HCT116 (cell line): ENCODE measurements around the gene PTBP3. TPM values are rescaled to one million over a fixed set of nuclear protein-coding genes. Genes with fewer than 3 reads are reported as not detected.

Experiments
- ATAC-seq: fragments of 200-7000 bp; cut with Tn5 transposase; 2 replicates; pipeline ENCODE4 v1.9.1; 2020; ENCODE audit warnings: mild to moderate bottlenecking, moderate library complexity
- BruUV-seq: library from RNA; stranded (reverse); fragments of 400-500 nt; replicated peaks from 2 replicates; lab custom pipeline; 2021; lab: Mats Ljungman, UMichigan
- CTCF ChIA-PET: fragments of 300-600 bp; sonication (Branson Sonifier 250); formaldehyde crosslinking; loops from one replicate; lab custom pipeline; 2021; ENCODE audit warnings: antibody characterized with exemption; lab: Charles Lee
- POLR2A ChIA-PET: fragments of 300-600, 350-600 bp; sonication (Branson Sonifier 250); formaldehyde crosslinking; loops from one replicate; lab custom pipeline; 2021; ENCODE audit warnings: antibody characterized with exemption; lab: Charles Lee
- RAD21 ChIA-PET, 2 experiments: fragments of 300-600 bp; sonication (Branson Sonifier 250); formaldehyde crosslinking; loops; one replicate each; lab custom pipeline; 2023; ENCODE audit warnings: low total read pairs in 2 of 2; ENCODE audit not compliant: uncharacterized antibody in 2 of 2, unreplicated experiment in 2 of 2, low non-redundant PET in 1 of 2; lab: Charles Lee
- DNase-seq: peaks from one replicate; pipeline ENCODE4 v3.0.0-alpha.2; 2010; ENCODE audit warnings: low read depth, low spot score
- H2AFZ ChIP-seq: fragments of 200-600 bp; shearing (Covaris generic), sonication (generic); 2 replicates; pipeline ENCODE4 v1.6.1; 2017; ENCODE audit warnings: low read depth, mixed run types, mixed read lengths, antibody characterized with exemption, low read length; ENCODE audit not compliant: poor library complexity, severe bottlenecking
- H3K27ac ChIP-seq: 2 replicates; pipeline ENCODE4 v1.5.1; 2012; ENCODE audit warnings: low read depth, low read length
- H3K27me3 ChIP-seq: fragments of 200-600 bp; sonication (generic); 2 replicates; pipeline ENCODE4 v1.6.1; 2016; ENCODE audit warnings: mixed run types, low read length, mixed read lengths; ENCODE audit not compliant: insufficient read depth
- H3K36me3 ChIP-seq, 2 experiments: fragments of 200-500 bp in 1 of 2; fragments of 200-600 bp in 1 of 2; sonication (Bioruptor generic) in 1 of 2; sonication (generic) in 1 of 2; 2 replicates each; pipeline versions ENCODE4 v1.5.1 to v1.6.1; 2014 to 2016; ENCODE audit warnings: low read length in 2 of 2, inconsistent platforms in 1 of 2, mixed read lengths in 1 of 2, mixed run types in 1 of 2; ENCODE audit not compliant: insufficient read depth in 2 of 2, control insufficient read depth in 1 of 2
- H3K4me1 ChIP-seq, 2 experiments: fragments of 200-600 bp in 1 of 2; sonication (generic) in 1 of 2; 2 replicates each; pipeline versions ENCODE4 v1.5.1 to v1.6.1; 2012 to 2017; ENCODE audit warnings: low read length in 2 of 2, inconsistent platforms in 1 of 2, mild to moderate bottlenecking in 1 of 2, mixed read lengths in 1 of 2, mixed run types in 1 of 2, moderate library complexity in 1 of 2; ENCODE audit not compliant: insufficient read depth in 2 of 2, control insufficient read depth in 1 of 2
- H3K4me2 ChIP-seq: fragments of 200-600 bp; sonication (generic); 2 replicates; pipeline ENCODE4 v1.6.1; 2017; ENCODE audit warnings: mixed run types, low read length, mixed read lengths
- H3K4me3 ChIP-seq, 2 experiments: fragments of 200-600 bp in 1 of 2; sonication (generic) in 1 of 2; replicated peaks in 1 of 2; 2 replicates each; pipeline ENCODE4 v1.5.1; 2011 to 2016; ENCODE audit warnings: low read length in 2 of 2, control low read depth in 1 of 2, low read depth in 1 of 2, mild to moderate bottlenecking in 1 of 2, mixed read lengths in 1 of 2, mixed run types in 1 of 2
- H3K79me2 ChIP-seq: fragments of 200-600 bp; sonication (generic); 2 replicates; pipeline ENCODE4 v1.6.1; 2017; ENCODE audit warnings: mild to moderate bottlenecking, mixed run types, low read length, moderate library complexity, mixed read lengths; ENCODE audit not compliant: insufficient read depth
- H3K9ac ChIP-seq: fragments of 200-600 bp; sonication (generic); 2 replicates; pipeline ENCODE4 v1.6.1; 2016; ENCODE audit warnings: low read length, mixed read lengths
- H3K9me2 ChIP-seq: fragments of 200-600 bp; sonication (generic), shearing (Covaris generic); 2 replicates; pipeline ENCODE4 v1.6.1; 2017; ENCODE audit warnings: mixed run types, mild to moderate bottlenecking, moderate library complexity; ENCODE audit not compliant: insufficient read depth
- H3K9me3 ChIP-seq, 2 experiments: fragments of 200-500 bp in 1 of 2; fragments of 200-600 bp in 1 of 2; sonication (Bioruptor generic) in 1 of 2; sonication (generic) in 1 of 2; 2 replicates each; pipeline ENCODE4 v1.6.1; 2014 to 2017; ENCODE audit warnings: low read length in 2 of 2, mixed read lengths in 2 of 2, inconsistent platforms in 1 of 2, low read depth in 1 of 2, mild to moderate bottlenecking in 1 of 2, mixed run types in 1 of 2, moderate library complexity in 1 of 2; ENCODE audit not compliant: control insufficient read depth in 1 of 2, insufficient read depth in 1 of 2
- H4K20me1 ChIP-seq: fragments of 200-600 bp; sonication (generic), shearing (Covaris generic); 2 replicates; pipeline ENCODE4 v1.6.1; 2017; ENCODE audit warnings: mixed run types, mild to moderate bottlenecking, moderate library complexity; ENCODE audit not compliant: insufficient read depth
- CBX3 ChIP-seq: IDR thresholded peaks from 2 replicates; pipeline ENCODE4 v1.6.1; 2012; ENCODE audit warnings: low read depth
- CEBPB ChIP-seq: IDR thresholded peaks from 2 replicates; pipeline ENCODE4 v1.6.1; 2012; ENCODE audit warnings: low read depth
- ELF1 ChIP-seq: IDR thresholded peaks from 2 replicates; pipeline ENCODE4 v1.6.1; 2012; ENCODE audit warnings: low read depth, borderline replicate concordance
- JUND ChIP-seq: IDR thresholded peaks from 2 replicates; pipeline ENCODE4 v1.6.1; 2012
- POLR2A ChIP-seq: IDR thresholded peaks from 2 replicates; pipeline ENCODE4 v1.7.0; 2011; ENCODE audit warnings: borderline replicate concordance; ENCODE audit not compliant: insufficient read depth, insufficient read length; ENCODE audit errors: extremely low read depth
- POLR2AphosphoS5 ChIP-seq: IDR thresholded peaks from 2 replicates; pipeline ENCODE4 v1.6.1; 2011; ENCODE audit warnings: mild to moderate bottlenecking, low read depth, low read length, moderate library complexity
- RAD21 ChIP-seq: IDR thresholded peaks from 2 replicates; pipeline ENCODE4 v1.6.1; 2012; ENCODE audit warnings: low read depth, mild to moderate bottlenecking
- SP1 ChIP-seq: IDR thresholded peaks from 2 replicates; pipeline ENCODE4 v1.6.1; 2012; ENCODE audit warnings: low read depth
- TCF7L2 ChIP-seq: IDR thresholded peaks from 2 replicates; pipeline ENCODE4 v1.7.0; 2011; ENCODE audit warnings: borderline replicate concordance, inconsistent platforms; ENCODE audit not compliant: insufficient read depth, insufficient read length; ENCODE audit errors: extremely low read depth
- YY1 ChIP-seq: IDR thresholded peaks from 2 replicates; pipeline ENCODE4 v1.6.1; 2011; ENCODE audit warnings: low read length, low read depth, moderate library complexity, mild to moderate bottlenecking; ENCODE audit not compliant: insufficient replicate concordance; ENCODE audit errors: extremely low read depth
- ZFX ChIP-seq: fragments of 450-650 bp; IDR thresholded peaks from 2 replicates; pipeline ENCODE4 v1.6.1; 2017
- ZNF274 ChIP-seq: fragments of 200-500 bp; sonication (Bioruptor generic); IDR thresholded peaks from 2 replicates; pipeline ENCODE4 v1.6.1; 2014; ENCODE audit warnings: mild to moderate bottlenecking, low read depth, low read length, inconsistent platforms
- intact Hi-C: fragments of 100-400 bp; cut with micrococcal nuclease; formaldehyde crosslinking; loops from 2 replicates; pipeline ENCODE4 v1.10.0; 2022
- total RNA-seq: library from RNA; stranded (reverse); gene quantifications from one replicate; pipeline ENCODE4 v1.2.1, GENCODE V29; 2021; ENCODE audit not compliant: unreplicated experiment
- TF ChIP-seq, protein P1 (sequence below): IDR thresholded peaks from 2 replicates; pipeline ENCODE4 v1.6.1; 2012; ENCODE audit warnings: low read depth

The PTBP3 gene
- total RNA-seq, 1 experiment from 2014 or later: 102 TPM

DNA sequence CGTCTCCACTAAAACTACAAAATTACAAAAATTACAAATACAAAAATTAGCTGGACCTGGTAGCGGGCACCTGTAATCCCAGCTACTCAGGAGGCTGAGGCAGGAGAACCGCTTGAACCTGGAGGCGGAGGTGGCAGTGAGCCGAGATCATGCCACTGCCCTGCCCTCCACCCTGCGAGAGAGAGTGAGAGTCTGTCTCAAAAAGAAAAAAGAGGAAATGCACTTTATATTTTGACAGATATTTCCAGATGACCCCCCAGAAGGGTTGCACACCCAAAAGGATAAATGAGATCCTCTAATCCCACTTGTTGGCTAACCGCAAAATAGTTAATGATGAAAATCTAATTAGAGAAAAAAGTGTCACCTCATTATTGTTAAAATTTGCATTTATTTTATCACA, 48.6 kb upstream of the PTBP3 start:
- Histone ChIP-seq H3K36me3 (no peaks in the 10 kb centered on the region; a peak in 1 of 4 replicates), H3K9me3 (no peaks in the 10 kb centered on the region), H3K79me2 (peaks cover 57% of the 10 kb centered on the region), H4K20me1 (no peaks in the 10 kb centered on the region), H3K9ac (no peak overlapping the region), H3K4me3 (no peak overlapping the region), H3K4me1 (peaks cover 7 to 12% of the 10 kb centered on the region in 2 experiments; a peak in 3 of 4 replicates), H3K27me3 (no peaks in the 10 kb centered on the region), H3K27ac (no peak overlapping the region), H3K9me2 (no peaks in the 10 kb centered on the region), H2AFZ (no peak overlapping the region), H3K4me2 (no peak overlapping the region)
- ChIA-PET RAD21 (no interaction called here), POLR2A (no interaction called here), CTCF (no interaction called here)
- DNase-seq (no peak), ATAC-seq (no peak)
- intact Hi-C loops: no loop called here
- TF ChIP-seq RAD21 (no peak), ZNF274 (no peak), POLR2A (no peak), ELF1 (no peak), YY1 (no peak), CEBPB (no peak), TCF7L2 (no peak), SP1 (no peak), POLR2AphosphoS5 (no peak), JUND (no peak), ZFX (no peak), CBX3 (no peak)
- TF ChIP-seq, protein P1, sequence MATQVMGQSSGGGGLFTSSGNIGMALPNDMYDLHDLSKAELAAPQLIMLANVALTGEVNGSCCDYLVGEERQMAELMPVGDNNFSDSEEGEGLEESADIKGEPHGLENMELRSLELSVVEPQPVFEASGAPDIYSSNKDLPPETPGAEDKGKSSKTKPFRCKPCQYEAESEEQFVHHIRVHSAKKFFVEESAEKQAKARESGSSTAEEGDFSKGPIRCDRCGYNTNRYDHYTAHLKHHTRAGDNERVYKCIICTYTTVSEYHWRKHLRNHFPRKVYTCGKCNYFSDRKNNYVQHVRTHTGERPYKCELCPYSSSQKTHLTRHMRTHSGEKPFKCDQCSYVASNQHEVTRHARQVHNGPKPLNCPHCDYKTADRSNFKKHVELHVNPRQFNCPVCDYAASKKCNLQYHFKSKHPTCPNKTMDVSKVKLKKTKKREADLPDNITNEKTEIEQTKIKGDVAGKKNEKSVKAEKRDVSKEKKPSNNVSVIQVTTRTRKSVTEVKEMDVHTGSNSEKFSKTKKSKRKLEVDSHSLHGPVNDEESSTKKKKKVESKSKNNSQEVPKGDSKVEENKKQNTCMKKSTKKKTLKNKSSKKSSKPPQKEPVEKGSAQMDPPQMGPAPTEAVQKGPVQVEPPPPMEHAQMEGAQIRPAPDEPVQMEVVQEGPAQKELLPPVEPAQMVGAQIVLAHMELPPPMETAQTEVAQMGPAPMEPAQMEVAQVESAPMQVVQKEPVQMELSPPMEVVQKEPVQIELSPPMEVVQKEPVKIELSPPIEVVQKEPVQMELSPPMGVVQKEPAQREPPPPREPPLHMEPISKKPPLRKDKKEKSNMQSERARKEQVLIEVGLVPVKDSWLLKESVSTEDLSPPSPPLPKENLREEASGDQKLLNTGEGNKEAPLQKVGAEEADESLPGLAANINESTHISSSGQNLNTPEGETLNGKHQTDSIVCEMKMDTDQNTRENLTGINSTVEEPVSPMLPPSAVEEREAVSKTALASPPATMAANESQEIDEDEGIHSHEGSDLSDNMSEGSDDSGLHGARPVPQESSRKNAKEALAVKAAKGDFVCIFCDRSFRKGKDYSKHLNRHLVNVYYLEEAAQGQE: no peak
- BruUV-seq: no TSS peak
